Lung (tissue), 12 donors: Measurements from ENCODE around the gene PRKAR1B. TPM values are rescaled to one million over a fixed set of nuclear protein-coding genes. Genes with fewer than 3 reads are reported as not detected.
A peak's percentile ranks its signal among the peaks of the same experiment; 100 is the strongest.

Experiments
- ATAC-seq: fragments of 200-7000 bp; cut with Tn5 transposase; one replicate; pipeline ENCODE4 v1.9.1; 2020; ENCODE audit warnings: moderate number of reproducible peaks; ENCODE audit not compliant: insufficient read depth, low FRiP score
- DNase-seq, 3 donors: peaks; one replicate each; pipeline ENCODE4 v3.0.0-alpha.2; 2013 to 2017
- H3K27ac ChIP-seq, 2 donors: one replicate each; pipeline ENCODE4 v1.5.1; 2013; ENCODE audit warnings: mild to moderate bottlenecking in 2 of 2, moderate library complexity in 2 of 2, control low read depth in 1 of 2, inconsistent platforms in 1 of 2, low read depth in 1 of 2, low read length in 1 of 2
- H3K27me3 ChIP-seq, 3 donors: one replicate each; pipeline ENCODE4 v1.5.1; 2013; ENCODE audit warnings: low read length in 2 of 3; ENCODE audit not compliant: control insufficient read depth in 3 of 3, insufficient read depth in 3 of 3
- H3K36me3 ChIP-seq, 4 donors: one replicate each; pipeline ENCODE4 v1.5.1; 2013; ENCODE audit warnings: low read length in 4 of 4, mild to moderate bottlenecking in 1 of 4, moderate library complexity in 1 of 4; ENCODE audit not compliant: control insufficient read depth in 4 of 4, insufficient read depth in 4 of 4
- H3K4me1 ChIP-seq, 5 donors: one replicate each; pipeline ENCODE4 v1.5.1; 2013; ENCODE audit warnings: low read length in 5 of 5, mild to moderate bottlenecking in 2 of 5, moderate library complexity in 1 of 5; ENCODE audit not compliant: control insufficient read depth in 5 of 5, insufficient read depth in 5 of 5
- H3K4me3 ChIP-seq: one replicate; pipeline ENCODE4 v1.5.1; 2013; ENCODE audit warnings: mild to moderate bottlenecking, control low read depth, moderate library complexity
- H3K9ac ChIP-seq, 2 donors: one replicate each; pipeline ENCODE4 v1.5.1; 2013; ENCODE audit warnings: low read length in 2 of 2, control low read depth in 1 of 2; ENCODE audit not compliant: insufficient read depth in 1 of 2
- H3K9me3 ChIP-seq, 4 donors: one replicate each; pipeline ENCODE4 v1.5.1; 2013; ENCODE audit warnings: low read length in 3 of 4, mild to moderate bottlenecking in 1 of 4, moderate library complexity in 1 of 4; ENCODE audit not compliant: control insufficient read depth in 4 of 4, insufficient read depth in 3 of 4
- CTCF ChIP-seq: IDR thresholded peaks from 2 replicates; pipeline ENCODE4 v1.5.1; 2012; ENCODE audit warnings: mild to moderate bottlenecking; ENCODE audit errors: control extremely low read depth, extremely low read depth
- WGBS, 2 donors: extraction: QIAGEN DNeasy Blood & Tissue Kit; methylation state at CpG; one replicate each; pipeline ENCODE4 v1.1.7; 2013; 5-methylcytosine and 5-hydroxymethylcytosine counted together
- polyA plus RNA-seq, 2 donors: library from polyadenylated mRNA; stranded (reverse); fragments of 200-250 nt; gene quantifications; one replicate each; pipeline ENCODE4 v1.2.1, GENCODE V29; 2013
- total RNA-seq, 2 donors: library from RNA; depleted of rRNA in 1 of 2; stranded (reverse); fragments of >200 nt in 1 of 2; gene quantifications; one replicate each; pipeline ENCODE4 v1.2.1, GENCODE V29; 2014 to 2021
- donor health status: control.
- donor health status: control.
- donor health status: Bipolar disorder and iron deficiency.
- donor health status: healthy.
- donor health status: DM: yes; HTN: yes; CAD: no.

PRKAR1B gene
- total and polyA plus RNA-seq, 4 donors = 11.3 to 32.0 (median 16.3) TPM

GRCh38 chr7:506391-506831, 220.7 kb downstream of the PRKAR1B start:
- no peak overlapping the region for H3K4me3 ChIP-seq
- no peak for DNase-seq
- H3K4me1 ChIP-seq = peaks cover 0 to 33% (median 6%) of the 10 kb centered on the region in 5 donors
- ATAC-seq = no peak
- 91 to 92% methylated on average over 11 of the region's 11 CpGs for WGBS, 2 donors
- H3K27ac ChIP-seq = no peak overlapping the region
- H3K27me3 ChIP-seq = no peaks in the 10 kb centered on the region
- H3K9me3 ChIP-seq = no peaks in the 10 kb centered on the region
- peaks cover 0 to 37% (median 0%) of the 10 kb centered on the region in 4 donors for H3K36me3 ChIP-seq
- H3K9ac ChIP-seq = no peak overlapping the region
- no peak for TF ChIP-seq CTCF

- Histone ChIP-seq H3K27ac (peak overlapping the region in 1 of 2 donors; percentile 61), H3K4me3 (no peak overlapping the region), H3K36me3 (peaks cover 0 to 39% (median 2%) of the 10 kb centered on the region in 4 donors), H3K9me3 (no peaks in the 10 kb centered on the region), H3K4me1 (peaks cover 0 to 33% (median 6%) of the 10 kb centered on the region in 5 donors), H3K27me3 (no peaks in the 10 kb centered on the region), H3K9ac (no peak overlapping the region)
- TF ChIP-seq CTCF = no peak
- DNase-seq (no peak), ATAC-seq (no peak)
- WGBS, 2 donors = 78 to 93% methylated on average over 16 of the region's 16 CpGs
These were observed 221.9 kb downstream of the PRKAR1B start for GRCh38 chr7:505171-505570.

- Histone ChIP-seq H3K27ac (peak overlapping the region in 1 of 2 donors; percentile 78), H3K36me3 (peaks cover 0 to 38% (median 3%) of the 10 kb centered on the region in 4 donors), H3K9me3 (no peaks in the 10 kb centered on the region), H3K4me1 (peaks cover 0 to 33% (median 6%) of the 10 kb centered on the region in 5 donors), H3K4me3 (no peak overlapping the region), H3K27me3 (no peaks in the 10 kb centered on the region), H3K9ac (peak overlapping the region in 1 of 2 donors; percentile 37)
- TF ChIP-seq CTCF = no peak
- WGBS, 2 donors = 72 to 86% methylated on average over 34 of the region's 34 CpGs
- ATAC-seq (no peak), DNase-seq (no peak)
These were observed 222.6 kb downstream of the PRKAR1B start for GRCh38 chr7:504221-505111.
